ENCODE measurements around the gene CDH23. TPM values are rescaled to one million over a fixed set of nuclear protein-coding genes. Genes with fewer than 3 reads are reported as not detected.

Gene CDH23
- total RNA-seq, 4 donors from 2014 or later: 0.72 to 4.1 (median 2.2) TPM

DNA sequence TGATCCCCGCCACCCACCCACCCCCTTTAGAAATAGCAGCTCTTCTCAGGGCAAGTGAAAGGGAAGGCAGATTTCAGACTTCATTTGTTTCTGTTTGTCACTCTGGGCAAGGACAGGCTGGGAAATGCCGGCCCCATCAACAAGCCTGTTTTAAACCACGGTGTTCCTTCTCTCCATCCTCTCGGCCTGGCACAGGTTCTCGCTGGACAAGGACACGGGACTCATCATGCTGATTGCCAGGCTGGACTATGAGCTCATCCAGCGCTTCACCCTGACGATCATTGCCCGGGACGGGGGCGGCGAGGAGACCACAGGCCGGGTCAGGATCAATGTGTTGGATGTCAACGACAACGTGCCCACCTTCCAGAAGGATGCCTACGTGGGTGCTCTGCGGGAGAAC is 280.5 kb downstream of the CDH23 start:
- H3K9me3 ChIP-seq: no peaks in the 10 kb centered on the region
- no peaks in the 10 kb centered on the region for H3K36me3 ChIP-seq
- no peak overlapping the region for H3K4me3 ChIP-seq
- TF ChIP-seq, protein P1, sequence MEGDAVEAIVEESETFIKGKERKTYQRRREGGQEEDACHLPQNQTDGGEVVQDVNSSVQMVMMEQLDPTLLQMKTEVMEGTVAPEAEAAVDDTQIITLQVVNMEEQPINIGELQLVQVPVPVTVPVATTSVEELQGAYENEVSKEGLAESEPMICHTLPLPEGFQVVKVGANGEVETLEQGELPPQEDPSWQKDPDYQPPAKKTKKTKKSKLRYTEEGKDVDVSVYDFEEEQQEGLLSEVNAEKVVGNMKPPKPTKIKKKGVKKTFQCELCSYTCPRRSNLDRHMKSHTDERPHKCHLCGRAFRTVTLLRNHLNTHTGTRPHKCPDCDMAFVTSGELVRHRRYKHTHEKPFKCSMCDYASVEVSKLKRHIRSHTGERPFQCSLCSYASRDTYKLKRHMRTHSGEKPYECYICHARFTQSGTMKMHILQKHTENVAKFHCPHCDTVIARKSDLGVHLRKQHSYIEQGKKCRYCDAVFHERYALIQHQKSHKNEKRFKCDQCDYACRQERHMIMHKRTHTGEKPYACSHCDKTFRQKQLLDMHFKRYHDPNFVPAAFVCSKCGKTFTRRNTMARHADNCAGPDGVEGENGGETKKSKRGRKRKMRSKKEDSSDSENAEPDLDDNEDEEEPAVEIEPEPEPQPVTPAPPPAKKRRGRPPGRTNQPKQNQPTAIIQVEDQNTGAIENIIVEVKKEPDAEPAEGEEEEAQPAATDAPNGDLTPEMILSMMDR (IDR thresholded peaks at IDR 0.05): no peak
- TF ChIP-seq EP300 (IDR thresholded peaks at IDR 0.05) (no peak), POLR2AphosphoS5 (IDR thresholded peaks at IDR 0.05) (no peak), POLR2A (IDR thresholded peaks at IDR 0.05) (no peak)
- no peak for DNase-seq (ENCODE audit: low spot score in 2 of 2)
- no peak overlapping the region for H3K27ac ChIP-seq
- H3K4me1 ChIP-seq: peaks cover 4% of the 10 kb centered on the region
- 94% methylated on average over 17 of the region's 17 CpGs for WGBS
- no peaks in the 10 kb centered on the region for H3K27me3 ChIP-seq

DNA sequence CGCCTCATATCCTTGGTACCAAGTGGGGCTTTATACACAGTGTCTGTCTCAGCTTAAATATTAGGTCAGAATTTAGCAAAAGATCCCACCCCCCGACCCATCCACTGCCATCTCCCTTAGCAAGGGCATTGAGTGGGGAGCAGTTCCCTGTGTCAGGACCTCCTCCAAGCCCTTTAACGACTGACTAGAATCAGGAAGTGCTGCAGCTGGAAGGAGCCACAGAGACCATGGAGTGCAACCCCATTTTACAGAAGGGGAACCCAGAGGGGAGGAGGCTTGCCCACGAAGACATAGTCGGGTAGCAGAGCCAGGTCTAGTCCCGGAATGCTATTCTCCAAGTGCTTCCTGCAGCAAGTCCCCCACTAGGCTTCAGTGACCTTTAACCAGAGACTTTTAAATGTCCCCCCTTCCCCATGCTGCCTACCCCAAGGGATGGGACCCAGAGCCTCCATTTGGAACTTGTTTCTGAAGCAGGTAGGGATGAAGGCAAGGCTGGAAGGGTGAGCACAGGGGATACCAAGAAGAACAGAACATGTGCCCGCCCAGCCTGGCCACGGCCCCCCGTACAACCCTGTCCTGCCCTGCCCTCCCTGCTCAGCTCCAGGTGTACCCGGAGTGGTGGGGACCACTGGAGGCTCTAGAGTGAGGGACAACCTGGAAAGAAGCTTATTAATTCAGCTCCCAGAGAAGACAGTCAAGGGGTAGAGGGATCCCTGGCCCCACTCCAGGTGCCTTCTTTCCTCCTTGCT is 281.5 kb downstream of the CDH23 start:
- Histone ChIP-seq H3K36me3 (no peaks in the 10 kb centered on the region), H3K4me3 (no peak overlapping the region), H3K4me1 (peaks cover 4% of the 10 kb centered on the region), H3K27ac (no peak overlapping the region), H3K9me3 (no peaks in the 10 kb centered on the region), H3K27me3 (no peaks in the 10 kb centered on the region)
- no peak for DNase-seq (ENCODE audit: low spot score in 2 of 2)
- WGBS: 90% methylated on average over 9 of the region's 10 CpGs
- TF ChIP-seq, protein P1 (IDR thresholded peaks at IDR 0.05): no peak
- no peak for TF ChIP-seq POLR2AphosphoS5 (IDR thresholded peaks at IDR 0.05)
- no peak for TF ChIP-seq POLR2A (IDR thresholded peaks at IDR 0.05)
- TF ChIP-seq EP300 (IDR thresholded peaks at IDR 0.05): no peak

DNA sequence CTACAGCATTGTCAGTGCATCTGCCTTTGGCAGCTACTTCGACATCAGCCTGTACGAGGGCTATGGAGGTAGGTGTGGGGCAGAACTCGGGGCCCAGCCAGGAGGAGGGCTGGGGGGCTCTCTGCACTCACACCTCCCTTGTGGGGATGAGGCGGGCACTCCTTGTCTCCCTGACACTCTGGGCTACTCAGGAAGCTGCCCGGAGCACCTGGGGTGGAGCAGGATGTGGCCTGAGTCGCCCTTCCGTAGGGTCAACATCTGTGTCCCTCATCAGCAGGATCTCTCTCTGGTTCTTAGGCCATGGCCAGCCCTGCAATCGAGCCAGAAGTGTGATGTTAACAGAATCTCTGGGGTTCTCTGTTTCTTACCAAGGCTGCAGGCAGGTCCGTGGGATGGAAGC is 282.7 kb downstream of the CDH23 start:
- 87% methylated on average over 5 of the region's 9 CpGs for WGBS

DNA sequence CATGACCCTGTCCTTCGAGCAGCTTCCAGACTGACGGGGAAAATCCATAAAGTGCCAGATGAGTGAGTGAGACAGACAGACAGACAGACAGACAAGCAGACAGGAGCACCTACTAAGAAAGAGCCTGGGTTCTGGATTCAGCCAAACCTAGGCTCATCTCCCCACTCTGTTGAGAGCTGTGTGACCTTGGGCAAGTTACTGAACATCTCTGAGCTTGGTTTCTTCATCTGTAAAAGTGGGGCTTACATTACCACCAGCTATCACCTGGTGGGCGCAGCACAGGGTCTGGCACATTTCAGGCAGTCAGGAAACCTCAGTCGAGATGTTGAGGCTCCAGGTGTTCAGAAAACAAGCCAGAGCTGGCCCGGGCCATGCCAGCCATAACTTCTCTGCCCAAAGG is 285.3 kb downstream of the CDH23 start:
- H3K4me3 ChIP-seq: no peak overlapping the region
- H3K27ac ChIP-seq: no peak overlapping the region
- no peaks in the 10 kb centered on the region for H3K9me3 ChIP-seq
- DNase-seq (ENCODE audit: low spot score in 2 of 2): no peak
- no peaks in the 10 kb centered on the region for H3K36me3 ChIP-seq
- TF ChIP-seq POLR2A (IDR thresholded peaks at IDR 0.05) (no peak), POLR2AphosphoS5 (IDR thresholded peaks at IDR 0.05) (no peak), EP300 (IDR thresholded peaks at IDR 0.05) (no peak)
- TF ChIP-seq, protein P1 (IDR thresholded peaks at IDR 0.05): no peak
- 90% methylated on average over 3 of the region's 5 CpGs for WGBS
- no peaks in the 10 kb centered on the region for H3K27me3 ChIP-seq
- H3K4me1 ChIP-seq: peaks cover 4% of the 10 kb centered on the region

More for the DNA sequence above, 282.7 kb downstream of the CDH23 start:
- no peak for DNase-seq (ENCODE audit: low spot score in 2 of 2)
- Histone ChIP-seq H3K4me3 (no peak overlapping the region), H3K27ac (no peak overlapping the region), H3K36me3 (no peaks in the 10 kb centered on the region), H3K27me3 (no peaks in the 10 kb centered on the region), H3K4me1 (peaks cover 4% of the 10 kb centered on the region), H3K9me3 (no peaks in the 10 kb centered on the region)
- TF ChIP-seq POLR2A (IDR thresholded peaks at IDR 0.05) (no peak), POLR2AphosphoS5 (IDR thresholded peaks at IDR 0.05) (no peak), EP300 (IDR thresholded peaks at IDR 0.05) (no peak)
- TF ChIP-seq, protein P1 (IDR thresholded peaks at IDR 0.05): no peak

DNA sequence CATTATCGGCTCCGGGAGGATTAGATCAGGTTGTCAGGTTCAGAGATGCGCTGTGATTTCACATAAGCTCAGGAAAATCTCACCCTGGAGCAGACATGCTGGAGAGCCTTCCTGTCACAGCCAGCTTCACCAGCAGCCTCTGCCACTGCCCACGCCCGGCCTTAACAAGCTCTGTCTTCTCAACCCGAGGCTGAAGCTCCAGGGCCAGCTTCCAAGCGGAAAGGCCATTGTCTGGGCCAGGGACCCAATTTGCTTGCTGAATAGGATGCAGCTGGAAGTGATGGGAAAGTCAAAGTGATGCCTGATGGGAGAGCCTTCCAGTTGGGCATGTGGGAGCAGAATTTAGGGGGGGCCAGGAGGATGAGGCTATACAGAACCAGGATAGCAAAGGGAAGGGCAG is 286.6 kb downstream of the CDH23 start:
- Histone ChIP-seq H3K27ac (no peak overlapping the region), H3K36me3 (no peaks in the 10 kb centered on the region), H3K4me1 (peaks cover 4% of the 10 kb centered on the region), H3K9me3 (no peaks in the 10 kb centered on the region), H3K4me3 (no peak overlapping the region), H3K27me3 (no peaks in the 10 kb centered on the region)
- WGBS: 79% methylated on average over 6 of the region's 7 CpGs
- DNase-seq (ENCODE audit: low spot score in 2 of 2): no peak
- TF ChIP-seq, protein P1 (IDR thresholded peaks at IDR 0.05): no peak
- TF ChIP-seq EP300 (IDR thresholded peaks at IDR 0.05) (no peak), POLR2AphosphoS5 (IDR thresholded peaks at IDR 0.05) (no peak), POLR2A (IDR thresholded peaks at IDR 0.05) (no peak)

All from suprapubic skin (tissue), 4 donors.